Measurements from ENCODE around the gene S100A5.
A peak's percentile ranks its signal among the peaks of the same experiment; 100 is the strongest.
"Not testable (repeated sequence)": the region's sequence is repeated elsewhere in the genome, so short reads cannot be mapped to it uniquely, and the experiment has no call there.

The S100A5 gene

GRCh38 chr1:153540394-153541361 lies at the start of gene S100A5:
Gene S100A5 (minus strand): TSS chr1:153540934. CDS start chr1:153540191, 743 bp downstream.
- DNase-seq (ENCODE audit: low spot score): no peak

- no peak for DNase-seq (ENCODE audit: low spot score)
Measured at GRCh38 chr1:153588482-153588881, 47.7 kb upstream of the S100A5 start.

- DNase-seq (ENCODE audit: low spot score): not testable (repeated sequence)
Measured at GRCh38 chr1:153588033-153588432, 47.3 kb upstream of the S100A5 start.

- DNase-seq (ENCODE audit: low spot score): no peak
Measured at GRCh38 chr1:153587314-153587713, 46.6 kb upstream of the S100A5 start.

- no peak for DNase-seq (ENCODE audit: low spot score)
Measured at GRCh38 chr1:153586347-153586746, 45.6 kb upstream of the S100A5 start.

- DNase-seq (ENCODE audit: low spot score): no peak
Measured at GRCh38 chr1:153585006-153585405, 44.3 kb upstream of the S100A5 start.

- no peak for DNase-seq (ENCODE audit: low spot score)
Measured at GRCh38 chr1:153583976-153584375, 43.2 kb upstream of the S100A5 start.

- DNase-seq (ENCODE audit: low spot score): not testable (repeated sequence)
Measured at GRCh38 chr1:153583514-153583913, 42.8 kb upstream of the S100A5 start.

GRCh38 chr1:153582836-153583235 lies 42.1 kb upstream of the S100A5 start:
- not testable (repeated sequence) for DNase-seq (ENCODE audit: low spot score)

GRCh38 chr1:153578936-153579335 lies 38.2 kb upstream of the S100A5 start:
- DNase-seq (ENCODE audit: low spot score): no peak

GRCh38 chr1:153578490-153578889 lies 37.8 kb upstream of the S100A5 start:
- no peak for DNase-seq (ENCODE audit: low spot score)

GRCh38 chr1:153577624-153578051 lies 36.9 kb upstream of the S100A5 start:
- DNase-seq (ENCODE audit: low spot score): peak; percentile 45

- DNase-seq (ENCODE audit: low spot score): no peak
Measured at GRCh38 chr1:153577138-153577537, 36.4 kb upstream of the S100A5 start.

- DNase-seq (ENCODE audit: low spot score): not testable (repeated sequence)
Measured at GRCh38 chr1:153575497-153575896, 34.8 kb upstream of the S100A5 start.

GRCh38 chr1:153575081-153575491 lies 34.4 kb upstream of the S100A5 start:
- DNase-seq (ENCODE audit: low spot score): not testable (repeated sequence)

GRCh38 chr1:153573351-153573750 lies 32.6 kb upstream of the S100A5 start:
- no peak for DNase-seq (ENCODE audit: low spot score)

- peak; percentile 88 for DNase-seq (ENCODE audit: low spot score)
Measured at GRCh38 chr1:153572569-153573015, 31.9 kb upstream of the S100A5 start.

GRCh38 chr1:153571706-153572105 lies 31.0 kb upstream of the S100A5 start:
- DNase-seq (ENCODE audit: low spot score): no peak

GRCh38 chr1:153570874-153571273 lies 30.1 kb upstream of the S100A5 start:
- no peak for DNase-seq (ENCODE audit: low spot score)

- DNase-seq (ENCODE audit: low spot score): no peak
Measured at GRCh38 chr1:153569465-153569864, 28.7 kb upstream of the S100A5 start.

- DNase-seq (ENCODE audit: low spot score): peak; percentile 80
Measured at GRCh38 chr1:153568367-153569099, 27.8 kb upstream of the S100A5 start.

GRCh38 chr1:153567621-153568366 lies 27.1 kb upstream of the S100A5 start:
- no peak for DNase-seq (ENCODE audit: low spot score)
